ENCODE results near the gene MAGI1. TPM values are rescaled to one million over a fixed set of nuclear protein-coding genes. Genes with fewer than 3 reads are reported as not detected.

Gene MAGI1
- total RNA-seq, 1 experiment from 2014 or later = 38.6 TPM

- Histone ChIP-seq H3K9ac (ENCODE audit: low read length) (no peak overlapping the region), H3K9me3 (ENCODE audit: control insufficient read depth in 1 of 2, insufficient read depth in 1 of 2, low read depth in 1 of 2, low read length in 2 of 2) (peaks cover 9 to 10% of the 10 kb centered on the region in 2 experiments; a peak in 2 of 4 replicates), H3K4me1 (ENCODE audit: control insufficient read depth in 1 of 2, insufficient read depth in 2 of 2, low read length in 2 of 2) (no peaks in the 10 kb centered on the region), H3K79me2 (ENCODE audit: insufficient read depth, low read length) (0 out of 2 replicates have a peak, but pooled peaks cover 3% of the 10 kb centered on the region), H3K9me2 (ENCODE audit: insufficient read depth) (no peaks in the 10 kb centered on the region; the same call in 1 of the 2 replicates), H3K36me3 (ENCODE audit: control insufficient read depth in 1 of 2, insufficient read depth in 2 of 2, low read length in 2 of 2) (no peaks in the 10 kb centered on the region), H3K27ac (ENCODE audit: low read depth, low read length) (no peak overlapping the region), H2AFZ (ENCODE audit: low read depth, low read length, poor library complexity, severe bottlenecking) (no peak overlapping the region), H3K27me3 (ENCODE audit: insufficient read depth, low read length) (no peaks in the 10 kb centered on the region), H4K20me1 (ENCODE audit: insufficient read depth) (no peaks in the 10 kb centered on the region), H3K4me2 (ENCODE audit: low read length) (no peak overlapping the region), H3K4me3 (replicated peaks in 1 of 2; ENCODE audit: low read depth in 1 of 2, low read length in 2 of 2) (no peak overlapping the region)
- intact Hi-C loops (cut with micrococcal nuclease) = loop anchor here (2.0 kb wide), 1 partner anchor 13 kb away; no protein-coding TSS in a partner anchor
- TF ChIP-seq ZFX (IDR thresholded peaks at IDR 0.05) (no peak), JUND (IDR thresholded peaks at IDR 0.05) (no peak), YY1 (IDR thresholded peaks at IDR 0.05; ENCODE audit: extremely low read depth, insufficient replicate concordance, low read depth, low read length) (no peak), EGR1 (IDR thresholded peaks at IDR 0.05; ENCODE audit: low read depth) (no peak), ATF3 (IDR thresholded peaks at IDR 0.05) (no peak), SRF (IDR thresholded peaks at IDR 0.05; ENCODE audit: low read depth) (no peak), POLR2A (IDR thresholded peaks at IDR 0.05; ENCODE audit: borderline replicate concordance, extremely low read depth, insufficient read depth, insufficient read length) (no peak), SP1 (IDR thresholded peaks at IDR 0.05; ENCODE audit: low read depth) (no peak), FOSL1 (IDR thresholded peaks at IDR 0.05; ENCODE audit: low read depth) (no peak)
- TF ChIP-seq, protein P1, sequence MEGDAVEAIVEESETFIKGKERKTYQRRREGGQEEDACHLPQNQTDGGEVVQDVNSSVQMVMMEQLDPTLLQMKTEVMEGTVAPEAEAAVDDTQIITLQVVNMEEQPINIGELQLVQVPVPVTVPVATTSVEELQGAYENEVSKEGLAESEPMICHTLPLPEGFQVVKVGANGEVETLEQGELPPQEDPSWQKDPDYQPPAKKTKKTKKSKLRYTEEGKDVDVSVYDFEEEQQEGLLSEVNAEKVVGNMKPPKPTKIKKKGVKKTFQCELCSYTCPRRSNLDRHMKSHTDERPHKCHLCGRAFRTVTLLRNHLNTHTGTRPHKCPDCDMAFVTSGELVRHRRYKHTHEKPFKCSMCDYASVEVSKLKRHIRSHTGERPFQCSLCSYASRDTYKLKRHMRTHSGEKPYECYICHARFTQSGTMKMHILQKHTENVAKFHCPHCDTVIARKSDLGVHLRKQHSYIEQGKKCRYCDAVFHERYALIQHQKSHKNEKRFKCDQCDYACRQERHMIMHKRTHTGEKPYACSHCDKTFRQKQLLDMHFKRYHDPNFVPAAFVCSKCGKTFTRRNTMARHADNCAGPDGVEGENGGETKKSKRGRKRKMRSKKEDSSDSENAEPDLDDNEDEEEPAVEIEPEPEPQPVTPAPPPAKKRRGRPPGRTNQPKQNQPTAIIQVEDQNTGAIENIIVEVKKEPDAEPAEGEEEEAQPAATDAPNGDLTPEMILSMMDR (IDR thresholded peaks at IDR 0.05 in 2 of 3, conservative IDR thresholded peaks at IDR 0.05 in 1 of 3; ENCODE audit: borderline replicate concordance in 1 of 3, insufficient read depth in 1 of 3, low read depth in 2 of 3, low read length in 2 of 3) = no peak
- no peak for ATAC-seq
- POLR2A ChIA-PET = no interaction called here
- no TSS peak for BruUV-seq (replicated peaks)
- no peak for DNase-seq (ENCODE audit: low read depth, low spot score)
- CTCF ChIA-PET = no interaction called here
- RAD21 ChIA-PET (ENCODE audit: low non-redundant PET in 1 of 2, low total read pairs in 2 of 2, uncharacterized antibody in 2 of 2, unreplicated experiment in 2 of 2) = no interaction called here
These were observed 388.5 kb downstream of the MAGI1 start for GRCh38 chr3:65650247-65650646.
